ENCODE data around the gene CHN2.

CHN2 gene

DNA sequence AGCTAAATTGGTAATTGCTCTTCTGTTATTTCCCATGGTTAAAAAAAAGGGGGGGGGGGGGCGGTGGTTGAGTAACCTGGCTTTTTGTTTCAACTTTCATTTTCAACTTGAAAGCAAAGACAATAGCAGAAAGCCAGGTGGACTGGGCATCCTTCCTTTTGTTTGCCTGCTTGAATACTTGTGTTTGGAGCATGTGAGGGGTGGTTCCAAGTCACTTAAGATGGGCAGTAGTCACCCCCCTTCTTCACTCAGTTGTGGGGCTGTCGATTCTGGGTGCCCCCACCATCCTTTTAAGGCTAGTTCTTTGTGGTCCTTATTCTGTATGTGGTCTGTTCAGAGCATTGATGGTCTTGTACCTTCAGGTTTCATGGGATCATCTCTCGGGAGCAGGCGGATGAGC, 203.4 kb downstream of the CHN2 start:
- DNase-seq (ENCODE audit: insufficient read length, low spot score) = no peak
- TF ChIP-seq POLR2A (IDR thresholded peaks at IDR 0.05; ENCODE audit: low read depth, low read length) = no peak
- FAIRE-seq = no peak

DNA sequence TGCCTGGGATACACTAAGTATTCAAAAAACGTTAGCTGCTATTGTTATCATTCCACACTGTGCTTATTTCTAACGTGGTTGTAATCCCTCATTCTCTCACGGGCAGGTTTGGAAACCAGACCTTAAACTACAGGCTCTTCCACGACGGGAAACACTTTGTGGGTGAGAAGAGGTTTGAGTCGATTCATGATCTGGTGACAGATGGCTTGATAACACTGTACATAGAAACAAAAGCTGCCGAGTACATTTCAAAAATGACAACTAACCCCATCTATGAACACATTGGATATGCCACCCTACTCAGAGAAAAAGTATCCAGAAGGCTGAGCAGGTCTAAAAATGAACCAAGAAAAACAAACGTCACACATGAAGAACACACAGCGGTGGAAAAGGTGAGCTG, 205.9 kb downstream of the CHN2 start:
- no peak for DNase-seq (ENCODE audit: insufficient read length, low spot score)
- no peak for FAIRE-seq
- TF ChIP-seq POLR2A (IDR thresholded peaks at IDR 0.05; ENCODE audit: low read depth, low read length) = no peak

DNA sequence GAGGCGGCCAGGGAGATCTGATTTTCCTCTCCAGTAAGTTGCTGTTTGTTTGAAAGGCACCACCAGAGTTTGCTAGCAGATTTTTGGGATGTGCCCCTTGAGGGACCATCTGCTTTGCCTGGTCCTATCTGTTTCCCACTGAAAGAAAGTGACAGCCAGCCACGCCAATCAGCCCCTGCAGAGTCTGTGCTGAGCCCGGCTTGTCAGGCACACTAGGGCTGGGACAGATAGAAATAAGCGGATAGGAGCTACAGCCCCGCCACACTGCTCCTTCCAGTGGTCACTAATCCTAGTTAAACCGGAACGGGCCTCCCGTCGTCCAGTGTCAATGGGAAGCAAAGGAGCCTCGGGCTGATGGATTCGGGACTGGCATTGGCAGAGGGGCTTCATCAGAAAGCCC, 207.2 kb downstream of the CHN2 start:
- no peak for TF ChIP-seq POLR2A (IDR thresholded peaks at IDR 0.05; ENCODE audit: low read depth, low read length)
- FAIRE-seq (no peak), DNase-seq (ENCODE audit: insufficient read length, low spot score) (no peak)

DNA sequence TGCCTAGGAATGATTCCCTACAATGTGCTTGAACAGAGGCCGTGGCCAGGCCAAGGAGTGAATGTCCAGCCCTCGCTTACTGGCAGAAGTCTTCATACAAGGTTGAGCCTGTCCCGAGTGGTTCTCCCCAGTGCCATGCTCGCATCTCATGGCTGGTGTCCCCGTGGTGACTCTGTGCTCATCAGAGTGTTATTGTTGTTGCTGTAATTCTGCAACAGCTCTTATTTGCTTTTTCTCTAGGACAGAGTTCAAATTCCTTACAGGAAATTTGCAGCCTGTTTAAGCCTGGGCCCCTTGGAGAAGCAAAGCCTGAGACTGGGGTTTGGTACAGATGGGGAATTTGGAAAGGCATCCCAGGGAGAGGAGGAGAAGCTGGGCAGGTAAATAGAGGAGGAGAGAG, 211.3 kb downstream of the CHN2 start:
- no peak for TF ChIP-seq POLR2A (IDR thresholded peaks at IDR 0.05; ENCODE audit: low read depth, low read length)
- no peak for DNase-seq (ENCODE audit: insufficient read length, low spot score)
- FAIRE-seq = no peak

DNA sequence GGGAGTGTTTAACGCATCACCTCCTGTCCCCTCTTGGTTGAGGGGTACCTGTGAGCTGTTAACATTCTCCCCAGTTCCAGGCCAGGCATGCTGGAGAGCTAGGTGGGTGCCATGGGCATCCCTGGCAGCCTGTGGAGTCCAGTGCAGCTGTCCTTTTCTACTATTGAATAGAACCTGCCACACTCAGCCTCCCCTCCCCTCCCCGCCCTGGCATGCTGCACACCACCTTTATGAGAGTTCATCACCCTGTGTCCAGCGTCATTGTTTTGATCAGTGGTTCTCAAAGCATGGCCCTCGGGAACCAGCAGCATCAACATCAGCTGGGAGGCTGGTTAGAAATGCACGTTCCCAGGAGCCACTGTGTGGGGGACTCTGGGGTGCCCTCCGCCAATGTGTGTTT, 211.8 kb downstream of the CHN2 start:
- no peak for FAIRE-seq
- no peak for DNase-seq (ENCODE audit: insufficient read length, low spot score)
- no peak for TF ChIP-seq POLR2A (IDR thresholded peaks at IDR 0.05; ENCODE audit: low read depth, low read length)

DNA sequence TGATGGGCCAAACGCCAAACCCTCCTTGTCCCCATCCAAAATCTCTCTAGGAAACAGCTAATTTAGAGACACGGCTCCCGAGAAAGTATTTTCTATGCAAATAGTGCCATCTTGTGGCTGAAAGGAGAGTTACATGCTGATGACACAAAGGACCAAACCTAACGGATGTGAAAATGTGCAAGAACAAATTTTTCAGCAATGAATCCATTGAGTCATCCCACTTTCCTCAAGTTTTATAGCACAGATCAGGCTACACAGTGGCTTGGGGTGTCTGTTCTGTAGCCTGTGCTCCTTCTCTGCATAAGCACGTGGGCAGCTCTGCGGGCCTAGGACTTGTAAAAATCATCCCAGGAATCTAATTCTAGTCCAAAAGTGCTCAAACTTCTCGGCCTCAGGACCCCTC, 214.3 kb downstream of the CHN2 start:
- peak; percentile 88 for FAIRE-seq

DNA sequence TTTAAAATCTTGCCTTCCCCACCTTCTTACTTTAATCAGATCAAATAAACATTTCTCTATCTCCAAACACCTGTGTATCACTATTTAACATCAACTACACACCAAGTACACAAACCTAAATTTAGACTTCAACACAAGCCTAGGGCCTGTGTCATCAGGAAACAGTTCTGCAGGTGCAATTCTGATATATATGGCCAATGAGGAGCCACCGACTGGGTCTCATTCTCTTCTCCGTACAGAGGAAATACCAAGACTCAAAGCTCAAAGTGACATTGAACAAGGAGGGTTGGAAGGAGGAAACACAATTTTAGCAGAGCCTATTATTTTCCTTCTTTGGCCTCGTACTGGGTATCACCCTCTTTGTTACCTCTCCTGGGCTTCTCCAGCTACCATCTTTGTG, 216.4 kb downstream of the CHN2 start:
- TF ChIP-seq POLR2A (IDR thresholded peaks at IDR 0.05; ENCODE audit: low read depth, low read length) = no peak
- FAIRE-seq = no peak
- DNase-seq (ENCODE audit: insufficient read length, low spot score) = no peak

More for the DNA sequence above, 214.3 kb downstream of the CHN2 start:
- TF ChIP-seq POLR2A (IDR thresholded peaks at IDR 0.05; ENCODE audit: low read depth, low read length) = no peak
- DNase-seq (ENCODE audit: insufficient read length, low spot score) = peak; percentile 71

DNA sequence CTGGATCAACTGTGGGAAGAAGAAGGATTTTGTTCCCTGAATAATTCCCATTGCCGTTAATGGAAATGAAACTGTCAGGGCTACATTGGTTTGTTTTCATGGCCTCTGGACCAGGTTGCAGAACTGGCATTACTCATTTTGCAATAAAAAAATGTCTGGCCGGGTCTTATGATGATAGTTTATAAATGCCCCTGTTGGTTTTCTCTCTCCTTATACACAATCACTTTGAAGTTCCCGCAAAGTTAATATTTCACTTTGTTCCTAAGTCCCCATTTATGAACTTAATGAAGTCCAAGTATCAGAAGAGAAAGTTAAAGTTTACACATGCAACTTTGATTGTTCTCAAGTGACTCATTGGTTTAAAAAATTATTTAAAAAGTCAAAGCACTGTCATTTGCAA, 218.3 kb downstream of the CHN2 start:
- DNase-seq (ENCODE audit: insufficient read length, low spot score) (no peak), FAIRE-seq (no peak)
- no peak for TF ChIP-seq POLR2A (IDR thresholded peaks at IDR 0.05; ENCODE audit: low read depth, low read length)

DNA sequence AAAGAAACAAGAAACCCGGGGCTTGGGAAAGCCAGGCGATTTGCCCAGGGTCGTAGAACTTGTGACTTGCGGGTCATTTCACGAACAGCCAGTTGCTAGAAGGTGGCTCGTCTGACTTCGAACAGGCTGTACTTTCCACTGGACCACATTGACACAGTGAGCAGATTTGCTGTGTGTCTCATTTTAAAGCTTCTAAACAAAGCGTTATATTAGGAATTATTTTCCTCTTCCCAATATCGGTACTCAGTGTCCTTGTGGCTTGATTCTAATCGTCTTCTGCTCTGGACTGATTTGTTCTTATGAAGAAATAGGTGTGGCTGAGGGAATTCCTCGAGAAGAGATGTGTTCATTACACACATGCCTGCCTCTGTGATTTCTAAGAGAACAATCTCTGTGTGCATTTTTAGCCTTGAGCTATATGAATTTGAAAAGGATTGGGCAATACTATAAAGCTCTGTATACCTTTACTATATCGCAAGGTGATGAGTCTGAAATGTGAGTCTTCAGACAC, 219.1 kb downstream of the CHN2 start:
- no peak for TF ChIP-seq POLR2A (IDR thresholded peaks at IDR 0.05; ENCODE audit: low read depth, low read length)
- no peak for FAIRE-seq
- DNase-seq (ENCODE audit: insufficient read length, low spot score) = no peak

DNA sequence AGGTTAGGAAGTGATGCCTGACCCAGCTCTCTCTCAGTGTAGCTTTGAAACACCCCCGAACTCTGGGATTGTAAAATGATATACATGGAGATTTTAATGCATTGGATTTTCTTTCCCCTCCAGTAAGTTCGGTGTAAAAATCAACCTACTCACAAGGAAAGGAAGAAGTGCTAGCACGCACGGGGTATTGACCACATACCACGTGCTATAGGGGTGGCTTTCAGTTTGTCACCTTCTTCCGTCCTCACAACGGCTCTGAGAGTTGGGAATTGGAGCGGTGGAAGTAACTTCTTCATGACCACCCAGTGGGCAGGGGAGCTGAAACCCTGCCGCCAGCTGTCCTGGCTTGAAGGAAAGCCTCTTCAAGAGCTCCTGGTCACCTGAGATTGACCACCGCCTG, 219.6 kb downstream of the CHN2 start:
- no peak for TF ChIP-seq POLR2A (IDR thresholded peaks at IDR 0.05; ENCODE audit: low read depth, low read length)
- DNase-seq (ENCODE audit: insufficient read length, low spot score) (no peak), FAIRE-seq (no peak)

DNA sequence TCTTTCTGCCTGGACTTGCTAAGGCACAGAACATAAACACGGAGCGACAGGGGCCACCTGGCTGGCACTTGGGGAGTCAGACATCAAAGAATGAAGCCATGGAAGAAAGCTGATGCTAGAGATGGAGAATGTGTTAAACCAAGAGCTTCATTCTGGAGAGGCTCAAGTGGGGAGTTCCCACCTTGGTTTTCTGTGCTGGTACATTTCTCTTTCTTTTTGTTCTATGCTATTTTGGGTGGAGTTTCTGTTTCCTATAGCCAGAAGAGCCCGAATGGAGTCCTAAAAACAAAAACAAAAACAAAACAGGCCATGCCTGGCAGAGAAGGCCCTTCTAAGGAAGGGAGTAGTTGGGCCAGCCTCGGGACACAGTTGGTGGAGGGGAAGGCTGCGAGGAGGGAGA, 220.6 kb downstream of the CHN2 start:
- no peak for DNase-seq (ENCODE audit: insufficient read length, low spot score)
- TF ChIP-seq POLR2A (IDR thresholded peaks at IDR 0.05; ENCODE audit: low read depth, low read length) = no peak
- FAIRE-seq = no peak

DNA sequence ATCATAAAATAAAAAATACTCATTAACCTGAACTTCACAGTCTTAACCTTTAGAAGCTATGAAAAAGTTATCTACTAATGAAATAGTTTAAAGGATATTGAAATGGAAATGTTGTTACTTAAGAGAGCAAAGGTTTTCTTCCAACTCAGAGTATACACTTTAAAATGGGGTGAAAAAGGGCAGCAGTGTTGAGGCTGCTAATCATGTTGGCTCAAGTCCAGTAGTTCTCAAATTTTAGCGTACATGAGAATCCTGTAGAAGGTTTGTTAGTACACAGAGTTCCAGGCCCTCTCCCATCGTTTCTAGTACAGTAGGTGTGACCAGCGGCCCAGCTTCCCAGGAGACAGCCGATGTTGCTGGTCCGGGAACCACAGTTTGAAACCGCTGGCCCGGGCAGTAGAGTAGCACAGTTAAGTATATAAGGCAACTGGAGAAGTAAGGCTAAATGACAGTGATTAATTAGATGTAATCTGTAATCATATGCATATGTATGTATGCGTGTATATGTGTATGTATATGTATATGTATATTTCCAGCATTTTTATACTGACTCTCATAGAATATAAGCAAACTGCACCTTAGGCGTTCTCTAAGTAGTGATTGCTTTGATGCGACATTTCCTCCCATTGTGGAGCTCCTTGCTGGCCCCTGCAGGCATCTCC, 221.8 kb downstream of the CHN2 start:
- no peak for TF ChIP-seq POLR2A (IDR thresholded peaks at IDR 0.05; ENCODE audit: low read depth, low read length)
- DNase-seq (ENCODE audit: insufficient read length, low spot score) = no peak
- FAIRE-seq = no peak

DNA sequence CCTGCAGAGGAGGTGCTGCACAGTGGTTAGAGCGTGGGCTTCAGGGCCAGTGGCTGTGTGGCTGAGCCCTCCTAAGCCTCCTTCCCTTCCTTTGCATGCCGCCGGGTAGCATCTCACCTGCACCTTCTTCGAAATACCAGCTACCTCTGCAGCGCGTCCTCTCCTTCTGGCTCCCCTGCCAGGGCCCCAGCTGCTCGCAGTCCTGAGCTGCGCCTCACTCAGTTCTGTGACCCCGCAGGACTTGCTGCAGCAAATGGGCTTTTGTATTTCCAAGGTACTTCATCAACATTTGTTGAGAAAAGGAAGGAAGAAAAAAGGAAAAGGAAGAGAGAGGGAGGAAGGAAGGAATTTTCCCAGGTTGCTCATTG, 222.3 kb downstream of the CHN2 start:
- FAIRE-seq (no peak), DNase-seq (ENCODE audit: insufficient read length, low spot score) (no peak)
- TF ChIP-seq POLR2A (IDR thresholded peaks at IDR 0.05; ENCODE audit: low read depth, low read length) = no peak

DNA sequence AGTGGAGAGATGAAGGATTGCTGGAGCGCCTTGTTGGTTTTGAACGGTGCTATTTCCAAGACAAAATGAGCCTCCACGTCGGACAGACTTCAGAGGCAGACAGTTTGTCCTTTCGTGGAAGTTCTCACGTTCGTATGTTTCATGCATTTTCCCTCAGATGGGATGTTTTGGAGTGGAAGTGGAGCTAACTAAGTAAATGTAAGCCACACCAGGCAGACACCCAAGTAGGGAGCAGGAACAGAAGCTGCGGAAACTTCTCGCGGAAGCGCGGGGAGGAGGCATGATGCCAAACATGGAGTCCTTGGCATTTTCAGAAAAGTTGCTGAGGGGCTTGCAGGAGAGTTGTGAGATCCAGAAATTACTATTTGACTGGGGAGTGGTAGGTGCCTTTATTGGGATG, 223.5 kb downstream of the CHN2 start:
- no peak for FAIRE-seq

DNA sequence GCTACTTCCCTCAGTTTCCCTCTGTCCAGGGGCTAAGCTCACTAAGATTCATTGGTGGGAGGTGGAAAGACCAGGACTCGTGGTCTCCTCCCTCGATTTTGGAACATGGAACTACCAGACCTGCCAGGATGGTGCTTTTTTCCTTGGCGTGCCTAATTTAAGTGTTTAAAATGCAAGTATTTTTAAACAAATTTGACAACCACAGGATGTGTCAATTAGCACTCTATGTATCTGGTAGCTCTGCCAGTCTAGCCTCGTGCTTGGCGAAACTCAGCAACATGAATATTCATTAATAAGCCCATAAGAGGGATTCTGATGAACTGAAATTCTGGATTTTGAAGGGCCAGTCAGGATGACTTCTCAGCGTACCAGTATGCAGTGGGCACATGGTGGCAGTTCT, 224.1 kb downstream of the CHN2 start:
- no peak for TF ChIP-seq POLR2A (IDR thresholded peaks at IDR 0.05; ENCODE audit: low read depth, low read length)
- FAIRE-seq (no peak), DNase-seq (ENCODE audit: insufficient read length, low spot score) (no peak)

More for the DNA sequence above, 223.5 kb downstream of the CHN2 start:
- TF ChIP-seq POLR2A (IDR thresholded peaks at IDR 0.05; ENCODE audit: low read depth, low read length) = no peak
- no peak for DNase-seq (ENCODE audit: insufficient read length, low spot score)

DNA sequence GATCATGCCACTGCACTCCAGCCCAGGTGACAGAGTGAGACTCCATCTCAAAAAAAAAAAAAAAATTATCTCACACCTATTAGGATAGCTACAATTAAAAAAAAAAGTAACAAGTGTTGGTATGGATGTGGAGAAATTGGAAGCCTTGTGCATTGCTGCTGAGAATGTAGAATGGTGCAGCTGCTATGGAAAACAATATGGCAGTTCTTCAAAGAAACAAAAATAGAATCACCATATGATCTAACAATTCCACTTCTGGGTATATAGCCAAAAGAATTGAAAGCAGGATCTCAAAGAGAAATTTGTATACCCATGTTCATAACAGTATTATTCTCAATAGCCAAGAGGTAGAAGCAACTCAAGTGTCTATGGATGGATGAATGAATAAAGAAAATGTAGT, 225.4 kb downstream of the CHN2 start:
- no peak for TF ChIP-seq POLR2A (IDR thresholded peaks at IDR 0.05; ENCODE audit: low read depth, low read length)
- no peak for DNase-seq (ENCODE audit: insufficient read length, low spot score)
- FAIRE-seq = no peak
